Stimulated activated CD8-positive, alpha-beta memory T cell treated with anti-CD3 and anti-CD28 coated beads, Interleukin-15, amount 100 ng/mL, for 24 hours (primary cell): ENCODE measurements around the gene OGFOD3.
"Not testable (repeated sequence)": the region's sequence is repeated elsewhere in the genome, so short reads cannot be mapped to it uniquely, and the experiment has no call there.

ENCODE experiments used
- DNase-seq: peaks from one replicate; pipeline ENCODE4 v3.0.0-alpha.2; 2020; ENCODE audit warnings: low read depth

OGFOD3 gene, protein sequence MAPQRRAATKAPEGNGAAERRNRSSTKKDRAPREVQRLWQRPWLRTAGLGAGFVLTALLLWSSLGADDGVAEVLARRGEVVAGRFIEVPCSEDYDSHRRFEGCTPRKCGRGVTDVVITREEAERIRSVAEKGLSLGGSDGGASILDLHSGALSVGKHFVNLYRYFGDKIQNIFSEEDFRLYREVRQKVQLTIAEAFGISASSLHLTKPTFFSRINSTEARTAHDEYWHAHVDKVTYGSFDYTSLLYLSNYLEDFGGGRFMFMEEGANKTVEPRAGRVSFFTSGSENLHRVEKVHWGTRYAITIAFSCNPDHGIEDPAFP

DNA sequence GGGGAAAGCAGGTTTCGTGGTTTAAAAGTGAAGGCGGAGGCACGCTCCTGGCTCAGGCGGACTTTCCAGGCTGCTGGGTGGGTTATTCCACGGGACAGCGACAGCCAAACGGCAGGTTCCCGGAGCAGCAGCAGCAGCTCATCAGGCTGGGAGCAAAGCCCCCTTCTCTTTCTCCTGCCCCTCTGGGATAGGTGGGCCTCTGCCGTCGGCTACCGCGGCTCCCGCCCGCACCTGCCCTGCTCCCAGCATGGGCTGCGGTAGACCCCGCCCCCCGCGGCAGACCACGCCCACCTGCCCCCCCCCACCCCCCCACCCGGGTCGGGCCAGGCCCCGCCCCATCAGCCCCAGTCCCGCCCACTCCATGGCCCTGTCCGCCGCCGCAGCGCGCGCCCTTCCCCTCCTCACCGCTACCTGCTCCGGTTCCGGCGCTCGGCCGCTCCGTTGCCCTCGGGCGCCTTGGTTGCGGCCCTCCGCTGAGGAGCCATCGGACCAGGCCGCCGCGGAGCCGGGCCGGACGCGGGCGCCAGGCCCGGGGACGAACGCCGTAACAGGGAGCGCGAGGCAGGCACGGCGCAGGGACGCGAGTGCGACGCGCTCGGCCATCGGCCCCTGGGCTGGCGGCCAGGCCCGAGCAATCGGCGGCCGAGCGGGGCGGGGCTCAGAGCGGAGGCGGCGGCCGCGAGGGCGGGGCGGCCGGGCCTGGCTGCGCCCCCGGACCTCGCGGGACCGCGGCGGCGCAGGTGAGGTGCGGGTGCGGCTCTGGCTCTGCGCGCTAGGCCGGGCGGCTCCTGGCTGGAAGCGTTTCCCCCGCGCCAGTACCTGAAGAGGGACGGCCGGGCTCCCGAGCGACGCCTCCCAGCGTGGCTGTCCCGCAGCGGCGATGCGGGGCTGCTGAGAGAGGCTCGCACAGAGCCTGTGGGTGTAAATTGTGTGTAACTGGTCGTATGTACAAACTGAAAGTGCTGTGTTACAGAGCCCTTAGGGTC lies at the start of gene OGFOD3, which contains the start of gene HEXD:
TSS of gene OGFOD3 (minus strand) at position 586 of the 986 bp plus-strand sequence. CDS start at position 485, 101 bp downstream.
TSS of gene HEXD (plus strand) at position 347 of the 986 bp plus-strand sequence. CDS start 1,453 bp downstream, outside the sequence.
- DNase-seq, result peak; percentile 59

DNA sequence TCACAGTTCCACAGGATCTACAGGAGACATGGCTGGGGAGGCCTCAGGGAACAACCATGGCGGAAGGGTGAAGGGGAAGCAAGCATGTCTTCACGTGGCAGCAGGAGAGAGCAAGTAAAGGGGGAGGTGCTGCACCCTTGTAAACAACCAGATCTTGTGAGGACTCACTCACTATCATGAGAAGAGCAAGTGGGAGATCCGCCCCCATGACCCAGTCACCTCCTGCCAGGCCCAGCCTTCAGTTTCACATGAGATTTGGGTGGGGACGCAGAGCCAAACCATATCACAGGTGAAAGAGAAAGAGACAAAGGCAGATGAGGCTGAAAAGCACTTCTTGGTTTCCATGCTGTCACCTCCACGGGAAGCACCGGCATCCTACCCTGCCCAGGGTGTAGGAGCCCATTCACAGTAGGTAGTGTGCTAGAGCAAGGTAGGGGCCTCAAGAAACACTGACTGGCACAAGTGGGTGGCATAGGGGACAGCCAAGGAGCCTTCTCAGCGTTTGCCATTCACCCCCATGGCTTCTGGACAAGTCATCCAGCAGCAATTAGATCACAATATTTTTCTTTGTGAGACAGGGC lies 46.7 kb upstream of the OGFOD3 start:
- no peak for DNase-seq

DNA sequence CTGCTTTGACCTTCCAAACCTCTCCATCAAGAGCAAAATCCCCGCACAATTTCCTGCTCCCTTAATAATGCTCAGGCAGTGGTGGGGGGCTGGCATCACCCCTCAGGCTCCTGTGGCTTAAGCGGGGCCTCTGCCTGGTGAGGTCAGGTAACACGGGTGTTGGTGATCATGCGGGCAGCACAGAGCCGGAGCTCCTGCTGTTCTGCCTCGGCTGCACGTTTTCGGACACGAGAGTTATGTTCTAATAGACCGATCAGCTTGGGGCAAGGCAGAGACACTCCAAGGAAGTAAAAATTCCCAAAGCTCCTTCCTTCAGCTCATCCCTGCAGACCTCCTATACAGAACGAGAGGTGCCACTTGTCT lies 46.2 kb upstream of the OGFOD3 start:
- no peak for DNase-seq

DNA sequence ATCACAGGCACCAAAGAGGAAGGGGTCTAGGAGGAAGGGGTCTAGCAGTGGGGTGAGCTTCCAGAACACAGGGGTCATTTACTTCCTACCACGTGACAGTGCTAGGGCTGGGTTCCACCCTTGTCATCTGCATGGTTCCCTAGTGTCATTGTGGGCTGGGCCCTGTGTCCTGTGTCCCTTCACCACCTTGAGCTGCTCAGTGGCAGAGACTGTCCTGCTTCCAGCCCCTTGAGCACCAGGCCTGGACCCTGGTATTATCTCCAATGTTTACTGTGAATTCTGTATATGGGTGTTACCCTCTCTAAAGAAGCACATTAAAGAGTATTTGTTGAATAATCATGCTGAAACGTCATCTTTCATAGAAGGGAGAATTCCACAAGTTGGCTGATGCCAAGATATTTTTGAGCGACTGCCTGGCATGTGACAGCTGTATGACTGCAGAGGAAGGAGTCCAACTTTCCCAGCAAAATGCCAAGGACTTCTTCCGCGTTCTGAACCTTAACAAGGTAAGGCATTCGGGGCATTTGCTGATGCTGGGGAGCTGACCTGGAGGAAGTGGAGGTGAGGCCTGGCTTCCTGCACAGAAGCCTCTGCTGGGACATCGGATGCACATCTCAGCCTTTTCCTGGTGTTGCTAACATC lies 45.7 kb upstream of the OGFOD3 start:
- DNase-seq, result no peak

DNA sequence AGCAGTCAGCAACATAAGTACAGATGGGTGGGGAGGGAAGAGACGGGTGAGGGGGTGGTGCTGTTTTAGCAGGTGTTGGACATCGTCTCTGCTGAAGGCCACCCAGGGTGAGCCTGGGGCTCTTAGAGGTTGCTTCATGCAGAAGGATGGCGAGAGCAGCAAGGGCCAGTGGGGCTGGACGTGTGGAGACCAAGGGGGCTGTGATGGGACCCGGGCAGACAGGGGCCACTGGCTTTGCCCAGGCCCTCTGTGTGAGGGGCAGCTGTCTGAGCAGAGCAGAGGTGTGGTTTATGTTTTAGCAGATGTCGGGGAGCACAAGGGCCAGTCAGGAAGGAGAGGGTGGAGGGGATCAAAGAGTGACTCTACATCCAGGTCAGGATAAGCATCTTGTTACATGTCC lies 45.0 kb upstream of the OGFOD3 start:
- no peak for DNase-seq

DNA sequence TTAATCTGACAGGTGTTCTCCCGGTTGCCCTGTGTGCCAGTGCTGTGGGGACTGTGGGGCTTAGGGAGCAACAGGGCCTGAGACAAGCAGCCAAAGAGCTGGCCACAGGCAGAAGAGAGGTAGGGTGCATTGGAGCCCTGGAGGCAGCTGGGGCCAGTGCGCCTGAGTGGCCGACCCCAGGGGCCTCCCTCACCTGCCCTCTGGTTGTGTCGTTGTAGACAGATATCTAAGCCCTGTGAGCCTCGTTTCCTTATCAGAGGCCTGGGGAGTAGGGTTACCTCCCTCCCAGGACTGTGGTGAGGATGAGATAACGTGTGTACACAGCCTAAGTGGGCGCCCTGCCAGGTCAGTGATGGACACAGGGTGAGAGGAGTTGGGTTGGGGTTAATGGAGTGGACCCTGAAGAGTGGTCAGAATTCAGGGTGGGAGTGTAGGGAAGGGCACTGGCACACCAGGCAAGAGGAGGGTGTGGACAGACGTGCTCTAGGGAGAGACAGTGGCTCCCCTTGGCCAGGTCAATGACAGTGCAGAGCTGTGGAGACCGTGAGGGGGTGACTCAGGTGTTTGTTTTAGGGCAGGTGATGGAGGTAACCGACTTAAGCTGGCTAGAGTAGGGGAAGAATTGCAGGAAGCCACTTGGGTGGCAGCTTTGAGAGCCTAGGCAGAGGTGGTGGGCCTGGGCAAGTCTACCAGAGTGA lies 43.6 kb upstream of the OGFOD3 start:
- no peak for DNase-seq

DNA sequence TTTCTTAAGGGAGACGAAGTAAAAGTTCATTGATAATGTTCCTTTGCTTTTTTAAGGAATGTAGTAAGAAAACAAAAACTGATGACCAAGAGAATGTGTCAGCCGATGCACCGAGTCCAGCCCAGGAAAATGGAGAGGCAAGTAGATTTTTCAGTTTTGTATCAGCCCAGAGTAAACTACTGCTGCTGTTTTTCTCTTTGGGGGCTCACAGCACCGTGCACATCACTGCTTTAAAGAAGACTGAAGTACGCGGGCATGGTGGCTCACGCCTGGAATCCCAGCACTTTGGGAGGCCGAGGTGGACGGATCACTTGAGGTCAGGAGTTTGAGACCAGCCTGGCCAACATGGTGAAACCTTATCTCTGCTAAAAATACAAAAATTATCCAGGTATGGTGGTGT lies 41.5 kb upstream of the OGFOD3 start:
- DNase-seq, result not testable (repeated sequence)

DNA sequence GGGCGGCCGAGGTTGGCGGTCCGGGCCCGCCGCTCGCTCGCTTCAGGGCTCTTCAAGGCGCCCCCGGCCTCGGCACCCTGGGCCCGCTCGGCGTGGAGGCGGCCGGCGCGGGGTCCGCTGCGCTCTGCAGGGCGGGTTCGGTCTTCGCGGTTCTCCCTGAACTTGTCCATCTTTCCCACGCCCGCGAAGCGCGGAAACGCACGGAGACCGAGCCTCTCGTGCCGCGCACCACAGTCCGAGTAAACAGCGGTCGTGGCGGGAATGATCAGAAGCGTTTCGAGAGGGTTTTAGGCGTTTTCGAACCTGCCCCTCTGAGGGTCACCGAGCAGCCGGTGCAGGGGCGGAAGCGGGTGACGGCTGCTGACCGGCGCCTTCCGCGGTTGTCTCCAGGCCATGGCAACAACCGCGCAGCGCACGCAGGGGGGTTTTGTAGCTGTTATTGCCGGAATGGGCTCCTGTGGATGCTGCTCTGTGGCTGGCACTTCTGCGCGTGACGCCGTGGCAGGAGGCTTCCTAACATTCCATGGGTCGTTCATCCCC lies 40.6 kb upstream of the OGFOD3 start:
- no peak for DNase-seq

DNA sequence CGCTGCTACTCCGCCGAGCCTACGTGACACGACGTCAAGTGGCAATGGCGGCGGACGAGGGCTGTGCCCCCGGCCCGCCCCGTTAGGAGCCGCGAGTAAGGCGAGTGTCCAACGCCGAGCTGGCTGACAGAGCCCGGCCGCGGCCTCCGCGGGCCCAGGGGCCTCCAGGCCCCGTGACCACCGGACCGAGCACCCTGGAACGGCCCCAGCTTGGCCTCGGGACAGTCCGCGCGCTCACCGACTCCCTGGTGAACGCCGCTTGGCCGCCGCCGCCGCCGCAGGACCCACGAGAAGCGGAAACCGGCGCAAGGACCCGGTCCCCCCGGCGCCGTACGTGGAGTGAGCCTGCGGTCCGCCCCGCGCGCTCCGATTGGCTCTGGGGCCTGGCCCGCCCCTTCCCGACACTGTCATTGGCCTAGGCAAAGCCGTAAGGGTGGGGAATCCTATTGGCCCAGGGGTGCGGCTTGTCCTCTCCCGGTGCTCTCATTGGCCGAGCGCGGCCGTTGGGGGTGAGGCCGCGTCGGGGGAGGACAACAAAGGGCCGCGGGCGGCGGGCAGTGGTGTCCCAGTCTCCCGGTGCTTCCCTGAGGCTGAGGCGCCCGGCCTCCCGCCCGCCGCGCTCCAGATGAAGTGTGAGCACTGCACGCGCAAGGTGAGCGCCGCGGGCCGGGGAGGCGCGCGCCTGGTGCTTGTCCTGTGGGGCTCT lies 39.9 kb upstream of the OGFOD3 start, which contains the start of gene NARF:
TSS of gene NARF (plus strand) at position 563 of the 706 bp plus-strand sequence. CDS start at position 626, 63 bp downstream.
- DNase-seq, result peak; percentile 85

DNA sequence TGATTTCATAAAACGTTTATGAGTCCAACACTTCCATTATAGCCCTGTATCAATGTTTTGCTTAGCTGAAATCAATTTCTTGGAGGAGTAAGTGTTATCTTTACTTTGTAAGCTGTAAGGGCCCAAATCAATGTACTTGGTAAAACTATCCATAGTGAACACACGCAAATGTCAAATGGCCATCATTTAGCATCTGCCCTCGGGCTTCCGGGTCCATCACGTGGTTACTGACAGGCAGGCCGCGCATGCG lies 39.5 kb upstream of the OGFOD3 start:
- DNase-seq, result no peak

DNA sequence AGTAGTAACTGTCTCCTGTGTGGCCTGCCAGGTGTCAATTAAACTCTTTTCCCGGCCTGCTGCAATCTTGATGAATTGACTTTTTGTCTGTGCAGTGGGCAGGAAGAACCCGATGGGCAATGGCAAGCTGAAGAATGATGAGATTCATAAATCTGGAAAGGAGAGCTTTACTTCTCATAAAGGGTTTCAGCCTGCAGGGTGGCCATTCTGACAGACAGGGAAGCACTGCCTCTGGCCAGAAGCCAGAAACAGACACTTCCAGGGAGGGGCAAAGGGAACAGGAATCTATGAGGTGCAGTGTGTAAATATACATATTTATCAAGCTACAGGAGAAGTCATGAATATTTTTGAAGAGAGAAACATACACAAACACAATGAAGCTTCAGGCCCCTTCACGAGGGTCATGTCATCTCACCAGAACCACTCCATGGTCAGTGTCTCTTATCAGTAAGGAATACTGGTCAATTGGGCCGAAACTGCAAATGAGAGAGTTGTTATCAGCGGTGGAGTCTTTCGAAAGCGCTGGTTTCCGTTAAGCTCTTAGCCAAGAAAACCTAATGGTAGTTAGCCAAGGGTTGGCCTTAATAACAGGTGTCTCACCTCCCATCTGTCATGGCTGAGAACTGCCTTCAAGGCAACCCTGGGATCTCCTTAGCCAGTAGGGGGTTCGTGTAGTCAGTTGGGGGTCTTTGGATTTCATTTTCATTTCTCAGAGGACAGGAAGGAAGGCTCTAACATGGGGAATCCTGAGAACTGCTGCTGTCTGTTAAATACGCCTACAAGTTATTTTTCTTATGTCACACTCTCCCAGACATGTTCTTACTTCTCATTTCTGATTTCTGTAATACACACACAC lies 38.9 kb upstream of the OGFOD3 start:
- no peak for DNase-seq

DNA sequence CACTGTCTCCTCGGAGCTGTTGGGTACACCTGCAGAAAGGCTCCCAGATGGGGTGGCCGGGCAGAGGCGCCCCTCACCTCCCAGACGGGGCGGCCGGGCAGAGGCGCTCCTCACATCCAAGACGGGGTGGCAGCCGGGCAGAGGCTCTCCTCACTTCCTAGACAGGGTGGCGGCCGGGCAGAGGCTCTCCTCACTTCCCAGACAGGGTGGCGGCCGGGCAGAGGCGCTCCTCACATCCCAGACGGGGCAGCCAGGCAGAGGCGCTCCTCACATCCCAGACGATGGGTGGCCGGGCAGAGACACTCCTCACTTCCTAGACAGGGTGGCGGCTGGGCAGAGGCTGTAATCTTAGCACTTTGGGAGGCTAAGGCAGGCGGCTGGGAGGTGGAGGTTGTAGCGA lies 35.3 kb upstream of the OGFOD3 start:
- DNase-seq, result not testable (repeated sequence)

DNA sequence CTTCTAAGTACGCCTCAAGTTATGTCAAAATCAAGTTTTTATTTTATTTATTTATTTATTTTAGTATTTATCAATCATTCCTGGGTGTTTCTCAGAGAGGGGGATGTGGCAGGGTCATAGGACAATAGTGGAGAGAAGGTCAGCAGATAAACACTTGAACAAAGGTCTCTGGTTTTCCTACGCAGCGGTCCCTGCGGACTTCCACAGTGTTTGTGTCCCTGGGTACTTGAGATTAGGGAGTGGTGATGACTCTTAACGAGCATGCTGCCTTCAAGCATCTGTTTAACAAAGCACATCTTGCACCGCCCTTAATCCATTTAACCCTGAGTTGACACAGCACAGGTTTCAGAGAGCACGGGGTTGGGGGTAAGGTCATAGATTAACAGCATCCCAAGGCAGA lies 34.8 kb upstream of the OGFOD3 start:
- DNase-seq, result not testable (repeated sequence)

DNA sequence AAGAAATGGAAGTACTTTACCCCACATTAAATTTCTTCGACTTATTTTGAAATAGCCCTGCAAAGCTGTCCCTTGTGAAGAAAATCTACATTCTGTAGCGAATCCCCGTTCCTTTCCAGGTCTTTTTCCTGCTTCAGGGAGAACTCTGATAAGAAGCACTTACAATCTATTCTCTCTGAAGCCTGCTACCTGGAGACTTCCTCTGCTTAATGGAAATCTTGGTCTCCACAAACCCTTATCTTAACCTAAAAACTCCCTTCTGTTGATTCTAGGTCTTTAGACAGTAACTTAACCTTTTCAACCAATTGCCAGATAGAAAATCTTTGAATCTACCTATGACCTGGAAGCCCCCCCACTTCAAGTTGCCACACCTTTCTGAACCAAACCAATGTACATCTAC lies 33.8 kb upstream of the OGFOD3 start:
- no peak for DNase-seq

DNA sequence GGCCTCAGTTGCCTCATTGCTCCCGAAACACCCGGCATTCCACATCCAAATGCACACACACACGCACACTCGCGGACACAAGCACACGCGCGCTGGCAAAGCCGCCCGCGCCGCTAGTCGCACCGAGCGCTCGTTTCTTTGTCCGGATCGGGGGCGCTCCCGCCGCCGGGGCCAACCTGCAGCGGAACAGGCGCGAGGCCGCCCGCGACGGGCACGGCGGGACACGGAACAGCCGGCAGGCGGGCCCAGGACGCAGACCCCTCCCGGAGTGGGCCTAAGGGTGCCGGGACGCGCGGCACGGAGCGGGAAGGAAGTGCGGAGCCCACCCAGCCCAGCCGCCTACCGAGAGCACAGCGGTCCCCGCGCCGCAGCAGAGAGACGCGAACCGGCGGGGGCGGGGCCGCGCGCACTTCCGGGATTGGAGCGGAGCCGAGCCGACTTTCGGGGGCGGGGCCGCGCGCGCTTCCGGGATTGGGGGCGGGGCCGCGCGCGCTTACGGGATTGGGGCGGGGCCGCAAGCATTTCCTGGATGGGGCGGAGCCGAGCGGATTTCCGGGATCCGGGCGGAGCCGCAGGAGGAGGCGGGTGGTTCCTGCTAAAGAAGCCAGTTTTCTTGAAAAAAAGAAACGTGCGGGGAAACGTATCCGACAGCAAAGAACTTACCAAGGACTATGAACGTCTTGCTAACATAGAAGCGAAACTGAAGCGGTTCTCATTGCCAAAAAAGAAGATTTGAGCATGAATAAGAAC lies 32.1 kb upstream of the OGFOD3 start, which contains the start of gene CYBC1:
TSS of gene CYBC1 (minus strand) at position 396 of the 750 bp plus-strand sequence. CDS start 1,498 bp downstream, outside the sequence.
- DNase-seq, result peak; percentile 97

DNA sequence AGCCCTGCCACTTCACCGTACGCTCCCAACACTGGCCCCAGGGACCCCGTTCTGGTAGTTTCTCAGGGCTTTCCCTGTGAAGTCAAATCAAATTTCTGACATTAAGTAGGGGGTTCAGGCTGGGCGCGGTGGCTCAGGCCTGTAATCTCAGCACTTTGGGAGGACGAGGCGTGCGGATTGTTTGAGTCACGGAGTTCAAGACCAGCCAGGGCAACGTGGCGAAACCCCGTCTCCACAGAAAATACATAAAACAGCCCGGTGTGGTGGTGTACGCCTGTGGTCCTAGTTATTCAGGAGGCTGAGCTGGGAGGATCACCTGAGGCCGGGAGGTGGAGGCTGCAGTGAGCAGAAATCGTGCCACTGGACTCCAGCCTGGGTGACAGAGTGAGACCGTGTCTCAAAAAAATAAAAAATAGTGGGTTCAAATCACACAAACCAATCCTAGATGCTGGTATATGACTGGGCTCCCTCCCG lies 31.5 kb upstream of the OGFOD3 start:
- no peak for DNase-seq

DNA sequence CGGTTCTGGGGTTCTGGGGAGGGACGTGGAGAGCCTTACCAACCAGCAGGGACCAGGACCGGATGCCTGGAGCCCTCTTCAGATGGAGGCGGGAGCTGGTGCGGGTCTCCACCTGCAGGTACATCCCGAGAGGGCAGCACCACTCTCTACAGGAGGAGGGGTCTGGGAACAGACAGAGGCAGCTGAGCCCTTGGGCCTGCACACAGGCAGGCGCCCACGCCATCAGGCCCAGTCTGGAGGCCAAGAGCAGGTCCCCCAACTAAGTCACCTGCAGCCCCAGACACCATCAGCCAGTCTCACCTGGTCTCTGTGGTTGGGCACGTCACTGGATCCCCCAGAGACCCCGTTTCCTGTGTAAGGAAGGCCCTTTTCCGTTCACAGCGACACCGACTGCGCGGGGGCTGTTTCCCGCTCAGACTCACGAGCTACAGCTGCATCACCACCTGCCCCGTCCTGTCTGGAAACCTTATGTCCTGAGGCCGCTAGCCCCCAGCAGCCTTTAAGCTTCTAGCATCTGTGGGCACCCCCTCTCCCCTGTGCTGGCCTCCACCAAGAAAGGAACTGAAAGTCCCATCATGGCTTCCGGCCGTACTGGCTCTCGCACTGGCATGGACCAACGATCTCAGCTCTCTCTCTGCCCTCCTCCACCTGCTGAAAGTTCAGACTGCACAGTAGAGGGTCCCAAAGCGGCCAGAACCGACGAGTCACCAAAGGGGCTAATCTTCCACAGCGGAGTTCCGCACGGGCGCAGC lies 30.9 kb upstream of the OGFOD3 start:
- DNase-seq, result peak; percentile 35

DNA sequence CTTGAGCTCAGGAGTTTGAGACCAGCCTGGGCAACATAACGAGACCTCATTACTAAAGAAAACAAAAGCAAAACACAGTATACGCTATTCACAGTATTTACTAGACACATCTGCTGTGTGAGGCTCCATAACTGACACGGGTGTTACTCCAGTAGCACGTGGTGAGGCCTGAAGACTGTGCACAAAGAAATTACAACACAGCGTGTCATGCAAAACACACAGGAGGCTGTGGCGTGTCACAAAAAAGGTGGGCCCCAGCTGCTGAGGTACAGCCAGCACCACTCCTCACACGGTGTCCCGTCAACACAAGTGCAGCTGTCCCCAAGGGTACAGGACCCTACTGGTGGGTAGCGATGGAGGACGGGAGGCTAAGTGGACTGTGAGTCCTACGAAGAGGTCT lies 29.5 kb upstream of the OGFOD3 start:
- DNase-seq, result no peak
